HCT116 (cell line): ENCODE data around the gene MAST4. TPM values are rescaled to one million over a fixed set of nuclear protein-coding genes. Genes with fewer than 3 reads are reported as not detected.

Experiments used
- ATAC-seq: fragments of 200-7000 bp; cut with Tn5 transposase; 2 replicates; pipeline ENCODE4 v1.9.1; 2020; ENCODE audit warnings: mild to moderate bottlenecking, moderate library complexity
- BruUV-seq: library from RNA; stranded (reverse); fragments of 400-500 nt; replicated peaks from 2 replicates; lab custom pipeline; 2021; lab: Mats Ljungman, UMichigan
- CTCF ChIA-PET: fragments of 300-600 bp; sonication (Branson Sonifier 250); formaldehyde crosslinking; loops from one replicate; lab custom pipeline; 2021; ENCODE audit warnings: antibody characterized with exemption; lab: Charles Lee
- POLR2A ChIA-PET: fragments of 300-600, 350-600 bp; sonication (Branson Sonifier 250); formaldehyde crosslinking; loops from one replicate; lab custom pipeline; 2021; ENCODE audit warnings: antibody characterized with exemption; lab: Charles Lee
- RAD21 ChIA-PET, 2 experiments: fragments of 300-600 bp; sonication (Branson Sonifier 250); formaldehyde crosslinking; loops; one replicate each; lab custom pipeline; 2023; ENCODE audit warnings: low total read pairs in 2 of 2; ENCODE audit not compliant: uncharacterized antibody in 2 of 2, unreplicated experiment in 2 of 2, low non-redundant PET in 1 of 2; lab: Charles Lee
- DNase-seq: peaks from one replicate; pipeline ENCODE4 v3.0.0-alpha.2; 2010; ENCODE audit warnings: low read depth, low spot score
- H2AFZ ChIP-seq: fragments of 200-600 bp; shearing (Covaris generic), sonication (generic); 2 replicates; pipeline ENCODE4 v1.6.1; 2017; ENCODE audit warnings: low read depth, mixed run types, mixed read lengths, antibody characterized with exemption, low read length; ENCODE audit not compliant: poor library complexity, severe bottlenecking
- H3K27ac ChIP-seq: 2 replicates; pipeline ENCODE4 v1.5.1; 2012; ENCODE audit warnings: low read depth, low read length
- H3K27me3 ChIP-seq: fragments of 200-600 bp; sonication (generic); 2 replicates; pipeline ENCODE4 v1.6.1; 2016; ENCODE audit warnings: mixed run types, low read length, mixed read lengths; ENCODE audit not compliant: insufficient read depth
- H3K36me3 ChIP-seq, 2 experiments: fragments of 200-500 bp in 1 of 2; fragments of 200-600 bp in 1 of 2; sonication (Bioruptor generic) in 1 of 2; sonication (generic) in 1 of 2; 2 replicates each; pipeline versions ENCODE4 v1.5.1 to v1.6.1; 2014 to 2016; ENCODE audit warnings: low read length in 2 of 2, inconsistent platforms in 1 of 2, mixed read lengths in 1 of 2, mixed run types in 1 of 2; ENCODE audit not compliant: insufficient read depth in 2 of 2, control insufficient read depth in 1 of 2
- H3K4me1 ChIP-seq, 2 experiments: fragments of 200-600 bp in 1 of 2; sonication (generic) in 1 of 2; 2 replicates each; pipeline versions ENCODE4 v1.5.1 to v1.6.1; 2012 to 2017; ENCODE audit warnings: low read length in 2 of 2, inconsistent platforms in 1 of 2, mild to moderate bottlenecking in 1 of 2, mixed read lengths in 1 of 2, mixed run types in 1 of 2, moderate library complexity in 1 of 2; ENCODE audit not compliant: insufficient read depth in 2 of 2, control insufficient read depth in 1 of 2
- H3K4me2 ChIP-seq: fragments of 200-600 bp; sonication (generic); 2 replicates; pipeline ENCODE4 v1.6.1; 2017; ENCODE audit warnings: mixed run types, low read length, mixed read lengths
- H3K4me3 ChIP-seq, 2 experiments: fragments of 200-600 bp in 1 of 2; sonication (generic) in 1 of 2; replicated peaks in 1 of 2; 2 replicates each; pipeline ENCODE4 v1.5.1; 2011 to 2016; ENCODE audit warnings: low read length in 2 of 2, control low read depth in 1 of 2, low read depth in 1 of 2, mild to moderate bottlenecking in 1 of 2, mixed read lengths in 1 of 2, mixed run types in 1 of 2
- H3K79me2 ChIP-seq: fragments of 200-600 bp; sonication (generic); 2 replicates; pipeline ENCODE4 v1.6.1; 2017; ENCODE audit warnings: mild to moderate bottlenecking, mixed run types, low read length, moderate library complexity, mixed read lengths; ENCODE audit not compliant: insufficient read depth
- H3K9ac ChIP-seq: fragments of 200-600 bp; sonication (generic); 2 replicates; pipeline ENCODE4 v1.6.1; 2016; ENCODE audit warnings: low read length, mixed read lengths
- H3K9me2 ChIP-seq: fragments of 200-600 bp; sonication (generic), shearing (Covaris generic); 2 replicates; pipeline ENCODE4 v1.6.1; 2017; ENCODE audit warnings: mixed run types, mild to moderate bottlenecking, moderate library complexity; ENCODE audit not compliant: insufficient read depth
- H3K9me3 ChIP-seq, 2 experiments: fragments of 200-500 bp in 1 of 2; fragments of 200-600 bp in 1 of 2; sonication (Bioruptor generic) in 1 of 2; sonication (generic) in 1 of 2; 2 replicates each; pipeline ENCODE4 v1.6.1; 2014 to 2017; ENCODE audit warnings: low read length in 2 of 2, mixed read lengths in 2 of 2, inconsistent platforms in 1 of 2, low read depth in 1 of 2, mild to moderate bottlenecking in 1 of 2, mixed run types in 1 of 2, moderate library complexity in 1 of 2; ENCODE audit not compliant: control insufficient read depth in 1 of 2, insufficient read depth in 1 of 2
- H4K20me1 ChIP-seq: fragments of 200-600 bp; sonication (generic), shearing (Covaris generic); 2 replicates; pipeline ENCODE4 v1.6.1; 2017; ENCODE audit warnings: mixed run types, mild to moderate bottlenecking, moderate library complexity; ENCODE audit not compliant: insufficient read depth
- CBX3 ChIP-seq: IDR thresholded peaks from 2 replicates; pipeline ENCODE4 v1.6.1; 2012; ENCODE audit warnings: low read depth
- CEBPB ChIP-seq: IDR thresholded peaks from 2 replicates; pipeline ENCODE4 v1.6.1; 2012; ENCODE audit warnings: low read depth
- EGR1 ChIP-seq: IDR thresholded peaks from 2 replicates; pipeline ENCODE4 v1.6.1; 2012; ENCODE audit warnings: low read depth
- ELF1 ChIP-seq: IDR thresholded peaks from 2 replicates; pipeline ENCODE4 v1.6.1; 2012; ENCODE audit warnings: low read depth, borderline replicate concordance
- EZH2phosphoT487 ChIP-seq: fragments of 200-600 bp; IDR thresholded peaks from 2 replicates; pipeline ENCODE4 v1.6.1; 2018; ENCODE audit warnings: antibody characterized with exemption, borderline replicate concordance
- JUND ChIP-seq: IDR thresholded peaks from 2 replicates; pipeline ENCODE4 v1.6.1; 2012
- POLR2AphosphoS5 ChIP-seq: IDR thresholded peaks from 2 replicates; pipeline ENCODE4 v1.6.1; 2011; ENCODE audit warnings: mild to moderate bottlenecking, low read depth, low read length, moderate library complexity
- SIN3A ChIP-seq: IDR thresholded peaks from 2 replicates; pipeline ENCODE4 v1.6.1; 2012; ENCODE audit warnings: low read depth
- SP1 ChIP-seq: IDR thresholded peaks from 2 replicates; pipeline ENCODE4 v1.6.1; 2012; ENCODE audit warnings: low read depth
- TCF7L2 ChIP-seq: IDR thresholded peaks from 2 replicates; pipeline ENCODE4 v1.7.0; 2011; ENCODE audit warnings: borderline replicate concordance, inconsistent platforms; ENCODE audit not compliant: insufficient read depth, insufficient read length; ENCODE audit errors: extremely low read depth
- YY1 ChIP-seq: IDR thresholded peaks from 2 replicates; pipeline ENCODE4 v1.6.1; 2011; ENCODE audit warnings: low read length, low read depth, moderate library complexity, mild to moderate bottlenecking; ENCODE audit not compliant: insufficient replicate concordance; ENCODE audit errors: extremely low read depth
- intact Hi-C: fragments of 100-400 bp; cut with micrococcal nuclease; formaldehyde crosslinking; loops from 2 replicates; pipeline ENCODE4 v1.10.0; 2022
- total RNA-seq: library from RNA; stranded (reverse); gene quantifications from one replicate; pipeline ENCODE4 v1.2.1, GENCODE V29; 2021; ENCODE audit not compliant: unreplicated experiment
- TF ChIP-seq, protein P1 (sequence below): IDR thresholded peaks from 2 replicates; pipeline ENCODE4 v1.6.1; 2012; ENCODE audit warnings: low read depth
- TF ChIP-seq, protein P2 (sequence below): IDR thresholded peaks from 2 replicates; pipeline ENCODE4 v1.6.1; 2011; ENCODE audit warnings: mild to moderate bottlenecking, low read length, moderate library complexity; ENCODE audit not compliant: insufficient replicate concordance; ENCODE audit errors: extremely low read depth

Gene MAST4
- total RNA-seq, 1 experiment from 2014 or later: 1.1 TPM

DNA sequence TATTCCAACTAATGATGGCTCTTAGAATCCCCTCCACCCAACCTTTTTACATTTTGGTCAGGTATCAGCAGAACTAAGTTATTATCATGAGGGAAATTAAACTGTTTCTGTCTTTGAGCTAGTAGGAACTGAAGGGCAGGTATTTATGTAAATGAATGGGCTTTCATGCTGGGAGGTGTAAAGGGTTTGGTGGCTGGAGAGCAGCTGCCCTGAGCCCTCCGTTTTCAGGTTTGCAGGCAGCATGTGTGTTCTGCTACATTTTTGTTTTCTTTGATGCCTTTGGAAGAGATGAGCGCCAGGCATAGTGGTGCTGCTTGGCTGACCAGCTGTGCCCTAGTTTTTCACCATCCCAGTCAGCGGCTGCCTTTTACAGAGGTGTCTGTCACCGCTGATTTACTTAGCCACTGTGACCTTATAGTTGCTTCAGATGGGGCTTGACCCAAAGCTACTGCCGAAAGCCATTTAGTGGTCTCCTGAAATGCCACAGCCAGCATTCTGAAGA, 231.9 kb downstream of the MAST4 start (continued):
- TF ChIP-seq, protein P1, sequence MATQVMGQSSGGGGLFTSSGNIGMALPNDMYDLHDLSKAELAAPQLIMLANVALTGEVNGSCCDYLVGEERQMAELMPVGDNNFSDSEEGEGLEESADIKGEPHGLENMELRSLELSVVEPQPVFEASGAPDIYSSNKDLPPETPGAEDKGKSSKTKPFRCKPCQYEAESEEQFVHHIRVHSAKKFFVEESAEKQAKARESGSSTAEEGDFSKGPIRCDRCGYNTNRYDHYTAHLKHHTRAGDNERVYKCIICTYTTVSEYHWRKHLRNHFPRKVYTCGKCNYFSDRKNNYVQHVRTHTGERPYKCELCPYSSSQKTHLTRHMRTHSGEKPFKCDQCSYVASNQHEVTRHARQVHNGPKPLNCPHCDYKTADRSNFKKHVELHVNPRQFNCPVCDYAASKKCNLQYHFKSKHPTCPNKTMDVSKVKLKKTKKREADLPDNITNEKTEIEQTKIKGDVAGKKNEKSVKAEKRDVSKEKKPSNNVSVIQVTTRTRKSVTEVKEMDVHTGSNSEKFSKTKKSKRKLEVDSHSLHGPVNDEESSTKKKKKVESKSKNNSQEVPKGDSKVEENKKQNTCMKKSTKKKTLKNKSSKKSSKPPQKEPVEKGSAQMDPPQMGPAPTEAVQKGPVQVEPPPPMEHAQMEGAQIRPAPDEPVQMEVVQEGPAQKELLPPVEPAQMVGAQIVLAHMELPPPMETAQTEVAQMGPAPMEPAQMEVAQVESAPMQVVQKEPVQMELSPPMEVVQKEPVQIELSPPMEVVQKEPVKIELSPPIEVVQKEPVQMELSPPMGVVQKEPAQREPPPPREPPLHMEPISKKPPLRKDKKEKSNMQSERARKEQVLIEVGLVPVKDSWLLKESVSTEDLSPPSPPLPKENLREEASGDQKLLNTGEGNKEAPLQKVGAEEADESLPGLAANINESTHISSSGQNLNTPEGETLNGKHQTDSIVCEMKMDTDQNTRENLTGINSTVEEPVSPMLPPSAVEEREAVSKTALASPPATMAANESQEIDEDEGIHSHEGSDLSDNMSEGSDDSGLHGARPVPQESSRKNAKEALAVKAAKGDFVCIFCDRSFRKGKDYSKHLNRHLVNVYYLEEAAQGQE: no peak
- TF ChIP-seq EGR1 (no peak), TCF7L2 (no peak)

DNA sequence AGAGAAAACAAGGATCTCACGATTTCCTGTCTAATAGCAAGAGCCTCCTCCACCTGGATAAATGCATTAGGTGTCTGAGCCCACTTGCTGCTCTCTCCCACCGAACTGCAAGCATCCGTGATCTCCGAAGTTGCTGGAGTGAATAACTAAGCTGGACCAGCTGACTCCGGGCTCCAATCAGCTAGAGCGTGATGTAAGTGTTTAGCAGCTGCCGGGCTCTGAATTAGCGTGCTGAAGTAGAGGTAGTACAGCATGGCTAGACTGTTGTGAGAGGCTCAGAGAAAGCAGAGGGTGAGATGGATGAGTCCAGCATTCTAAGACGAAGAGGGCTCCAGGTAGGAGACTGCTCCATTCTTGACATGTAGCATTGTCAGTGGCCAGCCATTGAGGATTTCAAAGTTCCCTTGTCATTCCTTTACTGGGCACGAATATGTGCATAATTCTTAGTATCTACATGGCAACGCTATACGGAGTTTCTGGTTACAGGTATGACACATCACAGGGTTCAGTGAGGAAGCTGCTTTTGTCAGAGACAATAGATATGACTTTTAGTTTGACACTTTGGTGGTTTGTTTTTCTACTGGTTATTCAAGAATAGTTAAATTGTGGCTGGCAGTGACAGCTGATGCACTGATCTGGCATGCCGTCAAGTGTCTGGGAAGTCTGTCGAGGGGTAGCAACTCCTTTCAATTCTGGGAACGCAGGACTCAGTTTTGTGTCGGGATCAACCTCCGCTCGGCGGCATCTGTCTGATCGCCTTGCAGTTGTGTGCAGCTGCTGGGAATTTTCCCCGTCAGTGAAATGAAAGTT, 232.6 kb downstream of the MAST4 start:
- Histone ChIP-seq H3K36me3 (no peaks in the 10 kb centered on the region), H3K4me3 (no peak overlapping the region), H2AFZ (no peak overlapping the region), H4K20me1 (no peaks in the 10 kb centered on the region), H3K4me2 (no peak overlapping the region), H3K27ac (no peak overlapping the region), H3K9me3 (no peaks in the 10 kb centered on the region), H3K4me1 (no peaks in the 10 kb centered on the region), H3K9ac (no peak overlapping the region), H3K9me2 (no peaks in the 10 kb centered on the region), H3K79me2 (no peaks in the 10 kb centered on the region), H3K27me3 (peaks cover 28% of the 10 kb centered on the region)
- intact Hi-C loops: no loop called here
- DNase-seq (no peak), ATAC-seq (no peak)
- POLR2A ChIA-PET: no interaction called here
- CTCF ChIA-PET: interaction anchor here (0.7 to 2.4 kb wide), 2 partner anchors 11 to 523 kb away, joined by 3 to 20 read pairs; no protein-coding TSS in a partner anchor
- RAD21 ChIA-PET: no interaction called here
- no TSS peak for BruUV-seq
- TF ChIP-seq, protein P1: no peak
- TF ChIP-seq CBX3: no peak
- no peak for TF ChIP-seq ELF1
- TF ChIP-seq CEBPB: no peak
- TF ChIP-seq YY1: no peak
- no peak for TF ChIP-seq SIN3A
- TF ChIP-seq, protein P2, sequence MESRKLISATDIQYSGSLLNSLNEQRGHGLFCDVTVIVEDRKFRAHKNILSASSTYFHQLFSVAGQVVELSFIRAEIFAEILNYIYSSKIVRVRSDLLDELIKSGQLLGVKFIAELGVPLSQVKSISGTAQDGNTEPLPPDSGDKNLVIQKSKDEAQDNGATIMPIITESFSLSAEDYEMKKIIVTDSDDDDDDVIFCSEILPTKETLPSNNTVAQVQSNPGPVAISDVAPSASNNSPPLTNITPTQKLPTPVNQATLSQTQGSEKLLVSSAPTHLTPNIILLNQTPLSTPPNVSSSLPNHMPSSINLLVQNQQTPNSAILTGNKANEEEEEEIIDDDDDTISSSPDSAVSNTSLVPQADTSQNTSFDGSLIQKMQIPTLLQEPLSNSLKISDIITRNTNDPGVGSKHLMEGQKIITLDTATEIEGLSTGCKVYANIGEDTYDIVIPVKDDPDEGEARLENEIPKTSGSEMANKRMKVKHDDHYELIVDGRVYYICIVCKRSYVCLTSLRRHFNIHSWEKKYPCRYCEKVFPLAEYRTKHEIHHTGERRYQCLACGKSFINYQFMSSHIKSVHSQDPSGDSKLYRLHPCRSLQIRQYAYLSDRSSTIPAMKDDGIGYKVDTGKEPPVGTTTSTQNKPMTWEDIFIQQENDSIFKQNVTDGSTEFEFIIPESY: no peak
- no peak for TF ChIP-seq POLR2AphosphoS5
- TF ChIP-seq EZH2phosphoT487: no peak
- no peak for TF ChIP-seq SP1
- no peak for TF ChIP-seq JUND
- TF ChIP-seq EGR1: no peak
